Measurements from ENCODE around the gene WDR18. TPM values are rescaled to one million over a fixed set of nuclear protein-coding genes. Genes with fewer than 3 reads are reported as not detected.

Gene WDR18
- total RNA-seq, 1 donor from 2014 or later, result 66.8 TPM

DNA sequence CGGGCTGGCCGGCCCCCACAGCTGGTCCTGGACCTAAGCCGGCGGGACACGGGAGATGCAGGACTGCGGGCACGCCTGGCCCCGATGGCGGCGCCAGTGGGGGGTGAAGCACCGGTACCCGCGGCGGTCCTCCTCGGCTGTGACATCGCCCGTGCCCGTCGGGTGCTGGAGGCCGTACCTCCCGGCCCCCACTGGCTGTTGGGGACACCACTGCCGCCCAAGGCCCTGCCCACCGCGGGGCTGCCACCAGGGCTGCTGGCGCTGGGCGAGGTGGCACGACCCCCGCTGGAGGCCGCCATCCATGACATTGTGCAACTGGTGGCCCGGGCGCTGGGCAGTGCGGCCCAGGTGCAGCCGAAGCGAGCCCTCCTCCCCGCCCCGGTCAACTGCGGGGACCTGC lies 19.1 kb downstream of the WDR18 start:
- Histone ChIP-seq H3K27me3 (peaks cover 10% of the 10 kb centered on the region), H3K4me3 (no peak overlapping the region)
- DNase-seq (ENCODE audit: extremely low spot score in 2 of 2), result no peak

DNA sequence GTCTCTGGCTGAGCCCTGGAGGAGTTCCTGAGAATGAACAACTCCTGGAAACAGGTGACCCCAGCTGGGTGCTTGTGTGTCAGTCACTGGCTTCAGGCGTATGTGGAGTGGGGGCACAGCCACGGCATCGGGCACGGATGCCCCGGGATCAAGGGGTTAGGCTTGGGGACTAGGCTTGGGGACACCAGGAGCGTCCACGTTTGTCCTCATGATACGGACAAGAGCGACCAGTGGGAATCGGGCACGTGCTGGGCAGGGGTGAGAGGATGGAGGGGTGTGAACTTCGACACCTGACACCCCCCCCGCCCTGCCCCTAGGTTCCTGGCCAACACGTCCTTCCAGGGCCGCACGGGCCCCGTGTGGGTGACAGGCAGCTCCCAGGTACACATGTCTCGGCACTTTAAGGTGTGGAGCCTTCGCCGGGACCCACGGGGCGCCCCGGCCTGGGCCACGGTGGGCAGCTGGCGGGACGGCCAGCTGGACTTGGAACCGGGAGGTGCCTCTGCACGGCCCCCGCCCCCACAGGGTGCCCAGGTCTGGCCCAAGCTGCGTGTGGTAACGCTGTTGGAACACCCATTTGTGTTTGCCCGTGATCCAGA lies 20.2 kb downstream of the WDR18 start:
- DNase-seq (ENCODE audit: extremely low spot score in 2 of 2), result no peak
- H3K27ac ChIP-seq, result no peak overlapping the region
- TF ChIP-seq POLR2AphosphoS5 (IDR thresholded peaks at IDR 0.05; ENCODE audit: insufficient read depth in 1 of 2, low read depth in 1 of 2), result no peak
- no peak for TF ChIP-seq POLR2A (IDR thresholded peaks at IDR 0.05)
- no peak for TF ChIP-seq CTCF (IDR thresholded peaks at IDR 0.05)
- H3K4me3 ChIP-seq, result no peak overlapping the region
- H3K9me3 ChIP-seq, result no peaks in the 10 kb centered on the region
- H3K27me3 ChIP-seq, result peaks cover 6% of the 10 kb centered on the region
- peaks cover 16% of the 10 kb centered on the region for H3K4me1 ChIP-seq
- no peaks in the 10 kb centered on the region for H3K36me3 ChIP-seq
- intact Hi-C loops (cut with DNase I), result no loop called here

More for the DNA sequence above, 19.1 kb downstream of the WDR18 start:
- no peak for TF ChIP-seq POLR2A (IDR thresholded peaks at IDR 0.05)
- no peak for TF ChIP-seq POLR2AphosphoS5 (IDR thresholded peaks at IDR 0.05; ENCODE audit: insufficient read depth in 1 of 2, low read depth in 1 of 2)
- TF ChIP-seq CTCF (IDR thresholded peaks at IDR 0.05), result no peak
- no peak overlapping the region for H3K27ac ChIP-seq
- H3K4me1 ChIP-seq, result peaks cover 16% of the 10 kb centered on the region
- intact Hi-C loops (cut with DNase I), result no loop called here
- H3K9me3 ChIP-seq, result no peaks in the 10 kb centered on the region
- H3K36me3 ChIP-seq, result no peaks in the 10 kb centered on the region

DNA sequence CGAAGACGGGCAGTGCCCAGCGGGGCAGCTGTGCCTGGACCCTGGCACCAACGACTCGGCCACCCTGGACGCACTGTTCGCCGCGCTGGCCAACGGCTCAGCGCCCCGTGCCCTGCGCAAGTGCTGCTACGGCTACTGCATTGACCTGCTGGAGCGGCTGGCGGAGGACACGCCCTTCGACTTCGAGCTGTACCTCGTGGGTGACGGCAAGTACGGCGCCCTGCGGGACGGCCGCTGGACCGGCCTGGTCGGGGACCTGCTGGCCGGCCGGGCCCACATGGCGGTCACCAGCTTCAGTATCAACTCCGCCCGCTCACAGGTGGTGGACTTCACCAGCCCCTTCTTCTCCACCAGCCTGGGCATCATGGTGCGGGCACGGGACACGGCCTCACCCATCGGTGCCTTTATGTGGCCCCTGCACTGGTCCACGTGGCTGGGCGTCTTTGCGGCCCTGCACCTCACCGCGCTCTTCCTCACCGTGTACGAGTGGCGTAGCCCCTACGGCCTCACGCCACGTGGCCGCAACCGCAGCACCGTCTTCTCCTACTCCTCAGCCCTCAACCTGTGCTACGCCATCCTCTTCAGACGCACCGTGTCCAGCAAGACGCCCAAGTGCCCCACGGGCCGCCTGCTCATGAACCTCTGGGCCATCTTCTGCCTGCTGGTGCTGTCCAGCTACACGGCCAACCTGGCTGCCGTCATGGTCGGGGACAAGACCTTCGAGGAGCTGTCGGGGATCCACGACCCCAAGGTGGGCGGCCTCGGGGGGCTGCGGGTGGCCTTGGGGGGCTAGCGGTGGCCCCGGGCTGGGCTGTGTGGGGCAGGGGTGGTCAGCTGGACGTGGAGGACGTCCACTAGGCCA lies 20.9 kb downstream of the WDR18 start:
- TF ChIP-seq CTCF (IDR thresholded peaks at IDR 0.05) (no peak), POLR2A (IDR thresholded peaks at IDR 0.05) (no peak), POLR2AphosphoS5 (IDR thresholded peaks at IDR 0.05; ENCODE audit: insufficient read depth in 1 of 2, low read depth in 1 of 2) (no peak)
- intact Hi-C loops (cut with DNase I), result no loop called here
- no peaks in the 10 kb centered on the region for H3K9me3 ChIP-seq

DNA sequence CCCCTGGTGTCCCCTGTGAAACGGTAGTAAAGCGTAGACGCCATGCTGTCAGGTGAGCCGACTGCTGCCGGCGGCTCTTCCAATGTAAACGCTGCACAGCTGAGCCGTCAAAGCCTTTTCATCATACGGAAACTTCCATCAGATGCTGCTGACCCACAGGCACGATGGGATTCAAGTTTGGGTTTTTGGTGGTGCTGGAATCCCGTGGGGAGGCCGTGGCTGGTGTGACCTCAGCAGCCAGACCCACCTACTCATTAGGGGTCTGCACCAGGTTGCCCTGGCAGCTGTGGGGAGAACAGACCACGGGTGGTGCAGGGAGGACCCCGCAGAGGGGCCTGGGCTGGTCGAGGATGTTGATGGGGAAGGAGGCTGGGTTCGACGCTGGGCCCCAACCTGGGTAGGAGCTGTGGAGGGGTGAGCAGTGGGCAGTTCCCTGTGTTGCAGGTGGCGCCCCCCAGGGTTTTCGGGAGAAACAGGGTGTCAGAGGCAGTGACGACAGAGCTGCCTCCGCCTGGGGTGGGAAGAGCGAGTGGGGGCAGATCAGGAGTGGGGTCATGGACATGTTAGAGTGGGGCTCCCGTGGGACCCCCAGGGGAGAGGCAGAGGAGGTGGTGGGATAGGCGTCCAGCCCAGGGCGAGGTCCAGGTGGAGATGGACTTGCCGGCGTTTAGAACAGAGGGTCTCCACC lies 22.7 kb downstream of the WDR18 start:
- Histone ChIP-seq H3K4me1 (peaks cover 14% of the 10 kb centered on the region), H3K9me3 (no peaks in the 10 kb centered on the region)
- intact Hi-C loops (cut with DNase I), result no loop called here

More for the DNA sequence above, 20.9 kb downstream of the WDR18 start:
- Histone ChIP-seq H3K36me3 (no peaks in the 10 kb centered on the region), H3K4me1 (peaks cover 19% of the 10 kb centered on the region), H3K4me3 (no peak overlapping the region), H3K27ac (no peak overlapping the region), H3K27me3 (no peaks in the 10 kb centered on the region)
- DNase-seq (ENCODE audit: extremely low spot score in 2 of 2), result no peak

More for the DNA sequence above, 22.7 kb downstream of the WDR18 start:
- TF ChIP-seq POLR2A (IDR thresholded peaks at IDR 0.05) (no peak), CTCF (IDR thresholded peaks at IDR 0.05) (no peak), POLR2AphosphoS5 (IDR thresholded peaks at IDR 0.05; ENCODE audit: insufficient read depth in 1 of 2, low read depth in 1 of 2) (no peak)
- H3K36me3 ChIP-seq, result peaks cover 0 to 18% of the 10 kb centered on the region in 2 donors
- no peak overlapping the region for H3K4me3 ChIP-seq
- H3K27ac ChIP-seq, result no peak overlapping the region
- no peaks in the 10 kb centered on the region for H3K27me3 ChIP-seq
- DNase-seq (ENCODE audit: extremely low spot score in 2 of 2), result no peak

All from vagina (tissue), 2 donors.